Calu3 (cell line): ENCODE measurements around the gene EXOC2. TPM values are rescaled to one million over a fixed set of nuclear protein-coding genes. Genes with fewer than 3 reads are reported as not detected.

Experiments used
- BruUV-seq: library from RNA; stranded (reverse); fragments of 400-500 nt; replicated peaks from 2 replicates; lab custom pipeline; 2021; lab: Mats Ljungman, UMichigan
- CTCF ChIA-PET: fragments of 300-600 bp; sonication (Branson Sonifier 250); formaldehyde crosslinking; loops from one replicate; lab custom pipeline; 2022; ENCODE audit warnings: antibody characterized with exemption; lab: Charles Lee
- DNase-seq: peaks from one replicate; pipeline ENCODE4 v3.0.0; 2022
- H3K27ac Mint-ChIP-seq: one replicate; pipeline ENCODE4 v1.8.0; 2022; ENCODE audit warnings: mixed read lengths; ENCODE audit not compliant: unreplicated experiment
- H3K27me3 Mint-ChIP-seq: one replicate; pipeline ENCODE4 v1.8.0; 2022; ENCODE audit warnings: mixed read lengths; ENCODE audit not compliant: unreplicated experiment
- H3K36me3 Mint-ChIP-seq: one replicate; pipeline ENCODE4 v1.8.0; 2022; ENCODE audit warnings: mild to moderate bottlenecking, moderate library complexity, mixed read lengths; ENCODE audit not compliant: insufficient read depth, unreplicated experiment
- H3K4me1 Mint-ChIP-seq: one replicate; pipeline ENCODE4 v1.8.0; 2022; ENCODE audit warnings: mild to moderate bottlenecking, low read depth, mixed read lengths; ENCODE audit not compliant: unreplicated experiment
- H3K4me3 Mint-ChIP-seq: one replicate; pipeline ENCODE4 v1.8.0; 2022; ENCODE audit warnings: mild to moderate bottlenecking, low read depth, moderate library complexity, mixed read lengths; ENCODE audit not compliant: unreplicated experiment
- H3K9me3 Mint-ChIP-seq: one replicate; pipeline ENCODE4 v1.8.0; 2022; ENCODE audit warnings: low read depth, mixed read lengths; ENCODE audit not compliant: unreplicated experiment
- intact Hi-C: fragments of 100-400 bp; cut with micrococcal nuclease; formaldehyde crosslinking; loops from one replicate; pipeline ENCODE4 v1.10.0; 2022; ENCODE audit not compliant: unreplicated experiment
- total RNA-seq: library from RNA; stranded (reverse); gene quantifications from 2 replicates; pipeline ENCODE4 v1.2.3, GENCODE V29; 2022
- TF ChIP-seq, protein P1 (sequence below): fragments of 200-600 bp; IDR thresholded peaks from one replicate; pipeline ENCODE4 v1.8.0; 2022; ENCODE audit warnings: antibody characterized with exemption; ENCODE audit not compliant: unreplicated experiment

Gene EXOC2
- total RNA-seq, 1 experiment from 2014 or later: 13.2 TPM

GRCh38 chr6:528989-529388, 163.9 kb downstream of the EXOC2 start:
- CTCF ChIA-PET: no interaction called here
- BruUV-seq: no TSS peak
- intact Hi-C loops: no loop called here
- no peaks in the 10 kb centered on the region for H3K27me3 Mint-ChIP-seq
- no peaks in the 10 kb centered on the region for H3K9me3 Mint-ChIP-seq
- no peaks in the 10 kb centered on the region for H3K4me1 Mint-ChIP-seq
- H3K4me3 Mint-ChIP-seq: no peak overlapping the region
- H3K27ac Mint-ChIP-seq: no peak overlapping the region
- H3K36me3 Mint-ChIP-seq: peaks cover 5% of the 10 kb centered on the region
- no peak for DNase-seq
- TF ChIP-seq, protein P1, sequence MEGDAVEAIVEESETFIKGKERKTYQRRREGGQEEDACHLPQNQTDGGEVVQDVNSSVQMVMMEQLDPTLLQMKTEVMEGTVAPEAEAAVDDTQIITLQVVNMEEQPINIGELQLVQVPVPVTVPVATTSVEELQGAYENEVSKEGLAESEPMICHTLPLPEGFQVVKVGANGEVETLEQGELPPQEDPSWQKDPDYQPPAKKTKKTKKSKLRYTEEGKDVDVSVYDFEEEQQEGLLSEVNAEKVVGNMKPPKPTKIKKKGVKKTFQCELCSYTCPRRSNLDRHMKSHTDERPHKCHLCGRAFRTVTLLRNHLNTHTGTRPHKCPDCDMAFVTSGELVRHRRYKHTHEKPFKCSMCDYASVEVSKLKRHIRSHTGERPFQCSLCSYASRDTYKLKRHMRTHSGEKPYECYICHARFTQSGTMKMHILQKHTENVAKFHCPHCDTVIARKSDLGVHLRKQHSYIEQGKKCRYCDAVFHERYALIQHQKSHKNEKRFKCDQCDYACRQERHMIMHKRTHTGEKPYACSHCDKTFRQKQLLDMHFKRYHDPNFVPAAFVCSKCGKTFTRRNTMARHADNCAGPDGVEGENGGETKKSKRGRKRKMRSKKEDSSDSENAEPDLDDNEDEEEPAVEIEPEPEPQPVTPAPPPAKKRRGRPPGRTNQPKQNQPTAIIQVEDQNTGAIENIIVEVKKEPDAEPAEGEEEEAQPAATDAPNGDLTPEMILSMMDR: no peak

GRCh38 chr6:527989-528673, 164.8 kb downstream of the EXOC2 start:
- TF ChIP-seq, protein P1: no peak
- intact Hi-C loops: no loop called here
- BruUV-seq: no TSS peak
- Mint-ChIP-seq H3K9me3 (no peaks in the 10 kb centered on the region), H3K4me1 (no peaks in the 10 kb centered on the region), H3K4me3 (no peak overlapping the region), H3K27ac (no peak overlapping the region), H3K36me3 (peaks cover 5% of the 10 kb centered on the region), H3K27me3 (no peaks in the 10 kb centered on the region)
- CTCF ChIA-PET: no interaction called here
- no peak for DNase-seq

- Mint-ChIP-seq H3K4me1 (no peaks in the 10 kb centered on the region), H3K36me3 (peaks cover 10% of the 10 kb centered on the region), H3K9me3 (peaks cover 5% of the 10 kb centered on the region), H3K27me3 (no peaks in the 10 kb centered on the region), H3K27ac (no peak overlapping the region), H3K4me3 (no peak overlapping the region)
- CTCF ChIA-PET: no interaction called here
- intact Hi-C loops: no loop called here
- DNase-seq: no peak
- no TSS peak for BruUV-seq
- TF ChIP-seq, protein P1: no peak
Measured at GRCh38 chr6:524803-525202, 168.1 kb downstream of the EXOC2 start.

- H3K36me3 Mint-ChIP-seq: peaks cover 10% of the 10 kb centered on the region
- intact Hi-C loops: no loop called here
- H3K4me3 Mint-ChIP-seq: peak overlapping the region; percentile 24
- peak overlapping the region; percentile 90 for H3K27ac Mint-ChIP-seq
- DNase-seq: no peak
- H3K27me3 Mint-ChIP-seq: no peaks in the 10 kb centered on the region
- CTCF ChIA-PET: no interaction called here
- H3K4me1 Mint-ChIP-seq: no peaks in the 10 kb centered on the region
- TF ChIP-seq, protein P1: no peak
- H3K9me3 Mint-ChIP-seq: peaks cover 8% of the 10 kb centered on the region
- no TSS peak for BruUV-seq
Measured at GRCh38 chr6:520820-521219, 172.1 kb downstream of the EXOC2 start.
